Measurements from ENCODE around the gene EIF5AL1.
"Not testable (repeated sequence)": the region's sequence is repeated elsewhere in the genome, so short reads cannot be mapped to it uniquely, and the experiment has no call there.

The EIF5AL1 gene

GRCh38 chr10:79516532-79517205, 4.3 kb downstream of the EIF5AL1 start:
- not testable (repeated sequence) for DNase-seq

GRCh38 chr10:79517567-79517966, 5.2 kb downstream of the EIF5AL1 start:
- DNase-seq = not testable (repeated sequence)

- DNase-seq = not testable (repeated sequence)
Observed at GRCh38 chr10:79521751-79522150, 9.4 kb downstream of the EIF5AL1 start.

GRCh38 chr10:79522464-79522863, 10.1 kb downstream of the EIF5AL1 start:
- not testable (repeated sequence) for DNase-seq

- DNase-seq = not testable (repeated sequence)
Observed at GRCh38 chr10:79523157-79523853, 11.0 kb downstream of the EIF5AL1 start.

GRCh38 chr10:79525049-79525710, 12.8 kb downstream of the EIF5AL1 start:
- DNase-seq = not testable (repeated sequence)

GRCh38 chr10:79528261-79528660, 15.9 kb downstream of the EIF5AL1 start:
- not testable (repeated sequence) for DNase-seq

- DNase-seq = not testable (repeated sequence)
Observed at GRCh38 chr10:79533142-79533902, 21.0 kb downstream of the EIF5AL1 start.

- DNase-seq = not testable (repeated sequence)
Observed at GRCh38 chr10:79533903-79534175, 21.5 kb downstream of the EIF5AL1 start.

GRCh38 chr10:79538311-79538710, 26.0 kb downstream of the EIF5AL1 start:
- DNase-seq = not testable (repeated sequence)

GRCh38 chr10:79540930-79541329, 28.6 kb downstream of the EIF5AL1 start:
- not testable (repeated sequence) for DNase-seq

- no peak for DNase-seq
Observed at GRCh38 chr10:79542626-79543025, 30.3 kb downstream of the EIF5AL1 start.

- not testable (repeated sequence) for DNase-seq
Observed at GRCh38 chr10:79544408-79544807, 32.1 kb downstream of the EIF5AL1 start.

- not testable (repeated sequence) for DNase-seq
Observed at GRCh38 chr10:79544926-79545659, 32.8 kb downstream of the EIF5AL1 start.

GRCh38 chr10:79547128-79547527, 34.8 kb downstream of the EIF5AL1 start:
- DNase-seq = not testable (repeated sequence)

- no peak for DNase-seq
Observed at GRCh38 chr10:79547973-79548372, 35.6 kb downstream of the EIF5AL1 start.

GRCh38 chr10:79552143-79552542, 39.8 kb downstream of the EIF5AL1 start:
- no peak for DNase-seq

GRCh38 chr10:79555354-79556309, 43.3 kb downstream of the EIF5AL1 start:
- no peak for DNase-seq

GRCh38 chr10:79556961-79557360, 44.6 kb downstream of the EIF5AL1 start:
- not testable (repeated sequence) for DNase-seq

- no peak for DNase-seq
Observed at GRCh38 chr10:79559726-79560125, 47.4 kb downstream of the EIF5AL1 start.

- DNase-seq = no peak
Observed at GRCh38 chr10:79560160-79560709, 47.9 kb downstream of the EIF5AL1 start, which contains the start of gene SFTPA2. Gene SFTPA2 (minus strand): TSS chr10:79560407. CDS start chr10:79559483, 924 bp downstream.
